ENCODE measurements around the gene RAB6A. TPM values are rescaled to one million over a fixed set of nuclear protein-coding genes. Genes with fewer than 3 reads are reported as not detected.

The RAB6A gene
- polyA plus RNA-seq, 2 of the 4 experiments (the other 2 are of a cell fraction) = 75.7 to 141 TPM

DNA sequence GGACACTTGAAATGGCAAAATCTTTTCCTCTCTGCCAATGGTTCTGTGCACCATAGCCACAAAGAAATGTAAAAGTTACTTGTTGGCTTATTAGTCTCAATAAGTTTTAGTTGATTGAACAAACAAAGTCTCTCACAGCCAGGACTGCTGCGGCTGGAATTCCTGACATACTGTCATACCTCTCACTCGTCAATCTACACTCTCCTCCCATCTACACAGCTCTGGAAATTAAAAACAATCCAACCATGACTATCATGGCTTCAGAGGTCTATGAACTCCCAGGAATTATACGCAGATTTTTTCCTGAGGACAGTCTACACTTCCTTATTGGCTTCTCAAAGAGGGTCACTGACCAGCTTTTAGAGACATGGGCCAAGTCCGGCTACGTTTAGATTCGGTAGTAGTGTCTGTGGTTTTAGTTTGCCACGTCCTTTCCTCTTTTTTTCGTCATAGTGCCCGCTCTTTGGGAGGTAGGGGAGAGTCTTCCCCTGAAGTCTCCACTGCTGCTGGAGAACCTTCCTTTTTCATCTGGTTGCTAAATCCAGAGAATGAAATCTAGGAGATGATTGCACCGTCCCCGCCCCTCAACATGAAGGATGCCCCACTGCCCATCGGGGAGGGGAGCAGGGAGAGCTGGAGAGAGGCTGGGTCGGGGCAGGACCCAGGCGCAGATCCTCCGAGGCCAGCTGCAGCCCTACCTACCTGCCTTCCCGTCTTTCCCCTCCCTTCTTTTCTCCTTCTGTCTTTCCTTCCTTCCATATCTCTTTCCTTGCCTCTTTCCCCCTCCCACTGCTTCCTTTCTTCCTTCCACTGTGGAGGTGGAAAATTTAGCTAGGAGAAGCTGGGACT, 115.5 kb downstream of the RAB6A start:
- Histone ChIP-seq H3K4me2 (no peak overlapping the region), H3K27ac (no peak overlapping the region), H3K4me1 (no peaks in the 10 kb centered on the region), H3K9me3 (no peaks in the 10 kb centered on the region), H3K4me3 (no peak overlapping the region)
- TF ChIP-seq CEBPB (IDR thresholded peaks at IDR 0.05) = no peak
- TF ChIP-seq RARB (CRISPR knock-in tag; IDR thresholded peaks at IDR 0.05) = no peak
- TF ChIP-seq, protein P1, sequence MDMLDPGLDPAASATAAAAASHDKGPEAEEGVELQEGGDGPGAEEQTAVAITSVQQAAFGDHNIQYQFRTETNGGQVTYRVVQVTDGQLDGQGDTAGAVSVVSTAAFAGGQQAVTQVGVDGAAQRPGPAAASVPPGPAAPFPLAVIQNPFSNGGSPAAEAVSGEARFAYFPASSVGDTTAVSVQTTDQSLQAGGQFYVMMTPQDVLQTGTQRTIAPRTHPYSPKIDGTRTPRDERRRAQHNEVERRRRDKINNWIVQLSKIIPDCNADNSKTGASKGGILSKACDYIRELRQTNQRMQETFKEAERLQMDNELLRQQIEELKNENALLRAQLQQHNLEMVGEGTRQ (IDR thresholded peaks at IDR 0.05) = no peak
- no peak for TF ChIP-seq MAZ (IDR thresholded peaks at IDR 0.05; ENCODE audit: borderline replicate concordance, low read depth, low read length)
- no peak for TF ChIP-seq EHF (CRISPR knock-in tag; IDR thresholded peaks at IDR 0.05)
- TF ChIP-seq HEYL (CRISPR knock-in tag; IDR thresholded peaks at IDR 0.05) = no peak
- no peak for TF ChIP-seq MAFK (IDR thresholded peaks at IDR 0.05; ENCODE audit: partially characterized antibody)
- TF ChIP-seq NFE2L2 (conservative IDR thresholded peaks at IDR 0.05; ENCODE audit: low read length) = no peak
- 78% methylated on average over 16 of the region's 16 CpGs for WGBS (ENCODE audit: missing lambda C conversion rate)
- CTCF ChIA-PET = interaction anchor here (0.6 to 8.7 kb wide), 4 partner anchors 16 to 72 kb away, joined by 3 to 81 read pairs (median 17); no protein-coding TSS in a partner anchor
- FAIRE-seq (no peak), ATAC-seq (no peak), DNase-seq (ENCODE audit: low read depth in 1 of 2, low spot score in 1 of 2) (no peak)
- POLR2A ChIA-PET = no interaction called here

DNA sequence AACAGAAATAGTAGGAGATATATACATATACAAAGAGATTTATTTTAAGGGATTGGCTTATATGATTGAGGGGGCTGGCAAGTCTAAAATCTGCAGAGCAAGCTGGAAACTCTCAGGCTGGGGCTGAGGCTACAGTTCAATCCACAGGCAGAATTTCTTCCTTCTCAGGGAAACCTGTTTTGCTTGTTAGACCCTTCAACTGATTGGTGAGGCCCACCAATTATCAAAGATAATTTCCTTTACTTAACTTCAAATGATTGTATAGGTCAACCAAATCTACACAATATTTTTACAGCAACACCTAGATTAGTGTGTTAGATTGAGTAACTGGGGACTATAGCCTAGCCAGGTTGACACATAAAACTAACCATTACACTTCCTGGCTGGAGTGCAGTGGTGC, 119.2 kb downstream of the RAB6A start:
- H3K4me3 ChIP-seq = no peak overlapping the region
- no peaks in the 10 kb centered on the region for H3K9me3 ChIP-seq
- no peak overlapping the region for H3K4me2 ChIP-seq
- no peak for TF ChIP-seq RNF2 (IDR thresholded peaks at IDR 0.05; ENCODE audit: borderline replicate concordance, low read depth)
- no peak for TF ChIP-seq HDAC2 (IDR thresholded peaks at IDR 0.05)
- TF ChIP-seq EHMT2 (IDR thresholded peaks at IDR 0.05; ENCODE audit: low read depth) = no peak
- no peak for TF ChIP-seq TP53 (CRISPR knock-in tag; IDR thresholded peaks at IDR 0.05)
- TF ChIP-seq, protein P2, sequence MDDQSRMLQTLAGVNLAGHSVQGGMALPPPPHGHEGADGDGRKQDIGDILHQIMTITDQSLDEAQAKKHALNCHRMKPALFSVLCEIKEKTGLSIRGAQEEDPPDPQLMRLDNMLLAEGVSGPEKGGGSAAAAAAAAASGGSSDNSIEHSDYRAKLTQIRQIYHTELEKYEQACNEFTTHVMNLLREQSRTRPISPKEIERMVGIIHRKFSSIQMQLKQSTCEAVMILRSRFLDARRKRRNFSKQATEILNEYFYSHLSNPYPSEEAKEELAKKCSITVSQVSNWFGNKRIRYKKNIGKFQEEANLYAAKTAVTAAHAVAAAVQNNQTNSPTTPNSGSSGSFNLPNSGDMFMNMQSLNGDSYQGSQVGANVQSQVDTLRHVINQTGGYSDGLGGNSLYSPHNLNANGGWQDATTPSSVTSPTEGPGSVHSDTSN (IDR thresholded peaks at IDR 0.05) = no peak
- no peak for TF ChIP-seq POLR2AphosphoS2 (conservative IDR thresholded peaks at IDR 0.05; ENCODE audit: low read length)
- TF ChIP-seq, protein P3, sequence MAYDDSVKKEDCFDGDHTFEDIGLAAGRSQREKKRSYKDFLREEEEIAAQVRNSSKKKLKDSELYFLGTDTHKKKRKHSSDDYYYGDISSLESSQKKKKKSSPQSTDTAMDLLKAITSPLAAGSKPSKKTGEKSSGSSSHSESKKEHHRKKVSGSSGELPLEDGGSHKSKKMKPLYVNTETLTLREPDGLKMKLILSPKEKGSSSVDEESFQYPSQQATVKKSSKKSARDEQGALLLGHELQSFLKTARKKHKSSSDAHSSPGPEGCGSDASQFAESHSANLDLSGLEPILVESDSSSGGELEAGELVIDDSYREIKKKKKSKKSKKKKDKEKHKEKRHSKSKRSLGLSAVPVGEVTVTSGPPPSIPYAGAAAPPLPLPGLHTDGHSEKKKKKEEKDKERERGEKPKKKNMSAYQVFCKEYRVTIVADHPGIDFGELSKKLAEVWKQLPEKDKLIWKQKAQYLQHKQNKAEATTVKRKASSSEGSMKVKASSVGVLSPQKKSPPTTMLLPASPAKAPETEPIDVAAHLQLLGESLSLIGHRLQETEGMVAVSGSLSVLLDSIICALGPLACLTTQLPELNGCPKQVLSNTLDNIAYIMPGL (CRISPR knock-in tag; IDR thresholded peaks at IDR 0.05; ENCODE audit: borderline replicate concordance) = no peak
- TF ChIP-seq, protein P4, sequence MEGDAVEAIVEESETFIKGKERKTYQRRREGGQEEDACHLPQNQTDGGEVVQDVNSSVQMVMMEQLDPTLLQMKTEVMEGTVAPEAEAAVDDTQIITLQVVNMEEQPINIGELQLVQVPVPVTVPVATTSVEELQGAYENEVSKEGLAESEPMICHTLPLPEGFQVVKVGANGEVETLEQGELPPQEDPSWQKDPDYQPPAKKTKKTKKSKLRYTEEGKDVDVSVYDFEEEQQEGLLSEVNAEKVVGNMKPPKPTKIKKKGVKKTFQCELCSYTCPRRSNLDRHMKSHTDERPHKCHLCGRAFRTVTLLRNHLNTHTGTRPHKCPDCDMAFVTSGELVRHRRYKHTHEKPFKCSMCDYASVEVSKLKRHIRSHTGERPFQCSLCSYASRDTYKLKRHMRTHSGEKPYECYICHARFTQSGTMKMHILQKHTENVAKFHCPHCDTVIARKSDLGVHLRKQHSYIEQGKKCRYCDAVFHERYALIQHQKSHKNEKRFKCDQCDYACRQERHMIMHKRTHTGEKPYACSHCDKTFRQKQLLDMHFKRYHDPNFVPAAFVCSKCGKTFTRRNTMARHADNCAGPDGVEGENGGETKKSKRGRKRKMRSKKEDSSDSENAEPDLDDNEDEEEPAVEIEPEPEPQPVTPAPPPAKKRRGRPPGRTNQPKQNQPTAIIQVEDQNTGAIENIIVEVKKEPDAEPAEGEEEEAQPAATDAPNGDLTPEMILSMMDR (IDR thresholded peaks at IDR 0.05) = no peak
- no peak for TF ChIP-seq KDM1A (IDR thresholded peaks at IDR 0.05; ENCODE audit: low read depth)
- no peak for TF ChIP-seq FOXS1 (CRISPR knock-in tag; IDR thresholded peaks at IDR 0.05)
- TF ChIP-seq RCOR1 (IDR thresholded peaks at IDR 0.05; ENCODE audit: low read depth, low read length) = no peak
- no peak for TF ChIP-seq RFX5 (IDR thresholded peaks at IDR 0.05)
- no peak for TF ChIP-seq HOXA7 (CRISPR knock-in tag; IDR thresholded peaks at IDR 0.05)
- no peak for TF ChIP-seq RAD21 (conservative IDR thresholded peaks at IDR 0.05 in 1 of 2, IDR thresholded peaks at IDR 0.05 in 1 of 2)
- TF ChIP-seq, protein P5, sequence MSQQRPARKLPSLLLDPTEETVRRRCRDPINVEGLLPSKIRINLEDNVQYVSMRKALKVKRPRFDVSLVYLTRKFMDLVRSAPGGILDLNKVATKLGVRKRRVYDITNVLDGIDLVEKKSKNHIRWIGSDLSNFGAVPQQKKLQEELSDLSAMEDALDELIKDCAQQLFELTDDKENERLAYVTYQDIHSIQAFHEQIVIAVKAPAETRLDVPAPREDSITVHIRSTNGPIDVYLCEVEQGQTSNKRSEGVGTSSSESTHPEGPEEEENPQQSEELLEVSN (IDR thresholded peaks at IDR 0.05; ENCODE audit: borderline replicate concordance, low read depth) = no peak
- TF ChIP-seq POLR2A (IDR thresholded peaks at IDR 0.05; ENCODE audit: low read length) = no peak
- no peak for TF ChIP-seq HEYL (CRISPR knock-in tag; IDR thresholded peaks at IDR 0.05)
- no peak for TF ChIP-seq PHF8 (IDR thresholded peaks at IDR 0.05; ENCODE audit: borderline replicate concordance, low read depth)
- TF ChIP-seq, protein P6, sequence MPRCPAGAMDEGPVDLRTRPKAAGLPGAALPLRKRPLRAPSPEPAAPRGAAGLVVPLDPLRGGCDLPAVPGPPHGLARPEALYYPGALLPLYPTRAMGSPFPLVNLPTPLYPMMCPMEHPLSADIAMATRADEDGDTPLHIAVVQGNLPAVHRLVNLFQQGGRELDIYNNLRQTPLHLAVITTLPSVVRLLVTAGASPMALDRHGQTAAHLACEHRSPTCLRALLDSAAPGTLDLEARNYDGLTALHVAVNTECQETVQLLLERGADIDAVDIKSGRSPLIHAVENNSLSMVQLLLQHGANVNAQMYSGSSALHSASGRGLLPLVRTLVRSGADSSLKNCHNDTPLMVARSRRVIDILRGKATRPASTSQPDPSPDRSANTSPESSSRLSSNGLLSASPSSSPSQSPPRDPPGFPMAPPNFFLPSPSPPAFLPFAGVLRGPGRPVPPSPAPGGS (IDR thresholded peaks at IDR 0.05) = no peak
- H3K27ac ChIP-seq = no peak overlapping the region
- CTCF ChIA-PET = interaction anchor here (1.0 to 6.2 kb wide), 4 partner anchors 10 to 281 kb away, joined by 3 to 31 read pairs (median 7); no protein-coding TSS in a partner anchor
- FAIRE-seq (no peak), DNase-seq (ENCODE audit: low read depth in 1 of 2, low spot score in 1 of 2) (no peak), ATAC-seq (no peak)
- POLR2A ChIA-PET = no interaction called here
- H3K4me1 ChIP-seq = no peaks in the 10 kb centered on the region
